ENCODE measurements around the gene GALNT12.

The GALNT12 gene

GRCh38 chr9:98880311-98881015 lies 73.0 kb downstream of the GALNT12 start:
- no peaks in the 10 kb centered on the region for H3K27me3 ChIP-seq (ENCODE audit: control insufficient read depth, insufficient read depth, low read length)
- no peak overlapping the region for H3K4me3 ChIP-seq (ENCODE audit: low read length)
- H3K4me1 ChIP-seq (ENCODE audit: control insufficient read depth, low read depth, low read length), result no peaks in the 10 kb centered on the region
- no peak overlapping the region for H3K9ac ChIP-seq (ENCODE audit: low read length)
- H3K9me3 ChIP-seq (ENCODE audit: control insufficient read depth, low read depth, low read length), result no peaks in the 10 kb centered on the region
- no peaks in the 10 kb centered on the region for H3K36me3 ChIP-seq (ENCODE audit: control insufficient read depth, low read depth, low read length)
- H3K27ac ChIP-seq (ENCODE audit: low read length), result no peak overlapping the region

- H3K9me3 ChIP-seq (ENCODE audit: control insufficient read depth, low read depth, low read length), result no peaks in the 10 kb centered on the region
- H3K9ac ChIP-seq (ENCODE audit: low read length), result no peak overlapping the region
- no peak overlapping the region for H3K4me3 ChIP-seq (ENCODE audit: low read length)
- H3K36me3 ChIP-seq (ENCODE audit: control insufficient read depth, low read depth, low read length), result no peaks in the 10 kb centered on the region
- H3K27me3 ChIP-seq (ENCODE audit: control insufficient read depth, insufficient read depth, low read length), result no peaks in the 10 kb centered on the region
- no peaks in the 10 kb centered on the region for H3K4me1 ChIP-seq (ENCODE audit: control insufficient read depth, low read depth, low read length)
- no peak overlapping the region for H3K27ac ChIP-seq (ENCODE audit: low read length)
These were observed 73.9 kb downstream of the GALNT12 start for GRCh38 chr9:98881356-98881755.

- Histone ChIP-seq H3K27ac (ENCODE audit: low read length) (no peak overlapping the region), H3K4me1 (ENCODE audit: control insufficient read depth, low read depth, low read length) (no peaks in the 10 kb centered on the region), H3K27me3 (ENCODE audit: control insufficient read depth, insufficient read depth, low read length) (no peaks in the 10 kb centered on the region), H3K36me3 (ENCODE audit: control insufficient read depth, low read depth, low read length) (no peaks in the 10 kb centered on the region), H3K9ac (ENCODE audit: low read length) (no peak overlapping the region), H3K9me3 (ENCODE audit: control insufficient read depth, low read depth, low read length) (no peaks in the 10 kb centered on the region), H3K4me3 (ENCODE audit: low read length) (no peak overlapping the region)
These were observed 74.5 kb downstream of the GALNT12 start for GRCh38 chr9:98881836-98882568.

GRCh38 chr9:98882569-98882923 lies 75.1 kb downstream of the GALNT12 start:
- no peak overlapping the region for H3K9ac ChIP-seq (ENCODE audit: low read length)
- no peaks in the 10 kb centered on the region for H3K36me3 ChIP-seq (ENCODE audit: control insufficient read depth, low read depth, low read length)
- no peaks in the 10 kb centered on the region for H3K9me3 ChIP-seq (ENCODE audit: control insufficient read depth, low read depth, low read length)
- no peak overlapping the region for H3K27ac ChIP-seq (ENCODE audit: low read length)
- no peak overlapping the region for H3K4me3 ChIP-seq (ENCODE audit: low read length)
- no peaks in the 10 kb centered on the region for H3K4me1 ChIP-seq (ENCODE audit: control insufficient read depth, low read depth, low read length)
- no peaks in the 10 kb centered on the region for H3K27me3 ChIP-seq (ENCODE audit: control insufficient read depth, insufficient read depth, low read length)

- no peak overlapping the region for H3K4me3 ChIP-seq (ENCODE audit: low read length)
- no peak overlapping the region for H3K27ac ChIP-seq (ENCODE audit: low read length)
- H3K4me1 ChIP-seq (ENCODE audit: control insufficient read depth, low read depth, low read length), result no peaks in the 10 kb centered on the region
- no peaks in the 10 kb centered on the region for H3K36me3 ChIP-seq (ENCODE audit: control insufficient read depth, low read depth, low read length)
- H3K9ac ChIP-seq (ENCODE audit: low read length), result no peak overlapping the region
- H3K9me3 ChIP-seq (ENCODE audit: control insufficient read depth, low read depth, low read length), result no peaks in the 10 kb centered on the region
- H3K27me3 ChIP-seq (ENCODE audit: control insufficient read depth, insufficient read depth, low read length), result no peaks in the 10 kb centered on the region
These were observed 75.8 kb downstream of the GALNT12 start for GRCh38 chr9:98883276-98883675.

GRCh38 chr9:98884849-98885248 lies 77.4 kb downstream of the GALNT12 start:
- Histone ChIP-seq H3K9me3 (ENCODE audit: control insufficient read depth, low read depth, low read length) (no peaks in the 10 kb centered on the region), H3K9ac (ENCODE audit: low read length) (no peak overlapping the region), H3K27ac (ENCODE audit: low read length) (no peak overlapping the region), H3K4me3 (ENCODE audit: low read length) (no peak overlapping the region), H3K36me3 (ENCODE audit: control insufficient read depth, low read depth, low read length) (no peaks in the 10 kb centered on the region), H3K27me3 (ENCODE audit: control insufficient read depth, insufficient read depth, low read length) (no peaks in the 10 kb centered on the region), H3K4me1 (ENCODE audit: control insufficient read depth, low read depth, low read length) (no peaks in the 10 kb centered on the region)

- H3K9ac ChIP-seq (ENCODE audit: low read length), result no peak overlapping the region
- no peaks in the 10 kb centered on the region for H3K9me3 ChIP-seq (ENCODE audit: control insufficient read depth, low read depth, low read length)
- H3K4me3 ChIP-seq (ENCODE audit: low read length), result no peak overlapping the region
- H3K27ac ChIP-seq (ENCODE audit: low read length), result no peak overlapping the region
- no peaks in the 10 kb centered on the region for H3K27me3 ChIP-seq (ENCODE audit: control insufficient read depth, insufficient read depth, low read length)
- no peaks in the 10 kb centered on the region for H3K36me3 ChIP-seq (ENCODE audit: control insufficient read depth, low read depth, low read length)
- no peaks in the 10 kb centered on the region for H3K4me1 ChIP-seq (ENCODE audit: control insufficient read depth, low read depth, low read length)
These were observed 78.3 kb downstream of the GALNT12 start for GRCh38 chr9:98885575-98886295.

GRCh38 chr9:98886691-98887229 lies 79.3 kb downstream of the GALNT12 start:
- H3K27ac ChIP-seq (ENCODE audit: low read length), result no peak overlapping the region
- H3K9ac ChIP-seq (ENCODE audit: low read length), result no peak overlapping the region

GRCh38 chr9:98887918-98888510 lies 80.5 kb downstream of the GALNT12 start:
- Histone ChIP-seq H3K4me3 (ENCODE audit: low read length) (no peak overlapping the region), H3K9me3 (ENCODE audit: control insufficient read depth, low read depth, low read length) (no peaks in the 10 kb centered on the region), H3K36me3 (ENCODE audit: control insufficient read depth, low read depth, low read length) (no peaks in the 10 kb centered on the region), H3K9ac (ENCODE audit: low read length) (no peak overlapping the region), H3K27me3 (ENCODE audit: control insufficient read depth, insufficient read depth, low read length) (no peaks in the 10 kb centered on the region), H3K27ac (ENCODE audit: low read length) (no peak overlapping the region), H3K4me1 (ENCODE audit: control insufficient read depth, low read depth, low read length) (no peaks in the 10 kb centered on the region)

More at GRCh38 chr9:98886691-98887229, 79.3 kb downstream of the GALNT12 start:
- Histone ChIP-seq H3K4me1 (ENCODE audit: control insufficient read depth, low read depth, low read length) (no peaks in the 10 kb centered on the region), H3K9me3 (ENCODE audit: control insufficient read depth, low read depth, low read length) (no peaks in the 10 kb centered on the region), H3K27me3 (ENCODE audit: control insufficient read depth, insufficient read depth, low read length) (no peaks in the 10 kb centered on the region), H3K4me3 (ENCODE audit: low read length) (no peak overlapping the region), H3K36me3 (ENCODE audit: control insufficient read depth, low read depth, low read length) (no peaks in the 10 kb centered on the region)

GRCh38 chr9:98888801-98889421 lies 81.4 kb downstream of the GALNT12 start:
- Histone ChIP-seq H3K36me3 (ENCODE audit: control insufficient read depth, low read depth, low read length) (no peaks in the 10 kb centered on the region), H3K27ac (ENCODE audit: low read length) (no peak overlapping the region), H3K9me3 (ENCODE audit: control insufficient read depth, low read depth, low read length) (no peaks in the 10 kb centered on the region), H3K27me3 (ENCODE audit: control insufficient read depth, insufficient read depth, low read length) (no peaks in the 10 kb centered on the region), H3K4me1 (ENCODE audit: control insufficient read depth, low read depth, low read length) (no peaks in the 10 kb centered on the region), H3K4me3 (ENCODE audit: low read length) (no peak overlapping the region), H3K9ac (ENCODE audit: low read length) (no peak overlapping the region)

- H3K9me3 ChIP-seq (ENCODE audit: control insufficient read depth, low read depth, low read length), result no peaks in the 10 kb centered on the region
- no peaks in the 10 kb centered on the region for H3K36me3 ChIP-seq (ENCODE audit: control insufficient read depth, low read depth, low read length)
- H3K27me3 ChIP-seq (ENCODE audit: control insufficient read depth, insufficient read depth, low read length), result no peaks in the 10 kb centered on the region
- no peak overlapping the region for H3K4me3 ChIP-seq (ENCODE audit: low read length)
- no peak overlapping the region for H3K9ac ChIP-seq (ENCODE audit: low read length)
- no peak overlapping the region for H3K27ac ChIP-seq (ENCODE audit: low read length)
- H3K4me1 ChIP-seq (ENCODE audit: control insufficient read depth, low read depth, low read length), result no peaks in the 10 kb centered on the region
These were observed 82.8 kb downstream of the GALNT12 start for GRCh38 chr9:98890256-98890655.
